ENCODE results near the gene TRPC4. TPM values are rescaled to one million over a fixed set of nuclear protein-coding genes. Genes with fewer than 3 reads are reported as not detected.

TRPC4 gene
- total RNA-seq, 1 experiment from 2014 or later = 8.0 TPM

GRCh38 chr13:37751025-37751424 is 118.5 kb downstream of the TRPC4 start:
- Mint-ChIP-seq H3K36me3 (no peaks in the 10 kb centered on the region), H3K27ac (no peak overlapping the region), H3K27me3 (ENCODE audit: low read depth) (no peaks in the 10 kb centered on the region), H3K9me3 (no peaks in the 10 kb centered on the region), H3K4me1 (peaks cover 7% of the 10 kb centered on the region; the same call in 1 of the 2 replicates), H3K4me3 (no peak overlapping the region)
- ChIA-PET CTCF (no interaction called here), POLR2A (no interaction called here)
- DNase-seq (ENCODE audit: low spot score) = no peak
- ATAC-seq = no peak
- TF ChIP-seq, protein P1, sequence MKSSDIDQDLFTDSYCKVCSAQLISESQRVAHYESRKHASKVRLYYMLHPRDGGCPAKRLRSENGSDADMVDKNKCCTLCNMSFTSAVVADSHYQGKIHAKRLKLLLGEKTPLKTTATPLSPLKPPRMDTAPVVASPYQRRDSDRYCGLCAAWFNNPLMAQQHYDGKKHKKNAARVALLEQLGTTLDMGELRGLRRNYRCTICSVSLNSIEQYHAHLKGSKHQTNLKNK (CRISPR knock-in tag; IDR thresholded peaks at IDR 0.05) = no peak
- TF ChIP-seq RELA (CRISPR knock-in tag; IDR thresholded peaks at IDR 0.05; ENCODE audit: borderline replicate concordance) (no peak), CREM (CRISPR knock-in tag; IDR thresholded peaks at IDR 0.05) (no peak), RORB (CRISPR knock-in tag; IDR thresholded peaks at IDR 0.05) (no peak), FOXP1 (CRISPR knock-in tag; IDR thresholded peaks at IDR 0.05; ENCODE audit: borderline replicate concordance) (no peak), ETV6 (CRISPR knock-in tag; IDR thresholded peaks at IDR 0.05) (no peak), ZBTB43 (CRISPR knock-in tag; IDR thresholded peaks at IDR 0.05) (no peak), ZNF232 (CRISPR knock-in tag; IDR thresholded peaks at IDR 0.05) (no peak)
- TF ChIP-seq, protein P2, sequence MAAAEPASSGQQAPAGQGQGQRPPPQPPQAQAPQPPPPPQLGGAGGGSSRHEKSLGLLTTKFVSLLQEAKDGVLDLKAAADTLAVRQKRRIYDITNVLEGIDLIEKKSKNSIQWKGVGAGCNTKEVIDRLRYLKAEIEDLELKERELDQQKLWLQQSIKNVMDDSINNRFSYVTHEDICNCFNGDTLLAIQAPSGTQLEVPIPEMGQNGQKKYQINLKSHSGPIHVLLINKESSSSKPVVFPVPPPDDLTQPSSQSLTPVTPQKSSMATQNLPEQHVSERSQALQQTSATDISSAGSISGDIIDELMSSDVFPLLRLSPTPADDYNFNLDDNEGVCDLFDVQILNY (CRISPR knock-in tag; IDR thresholded peaks at IDR 0.05) = no peak
- TF ChIP-seq, protein P3, sequence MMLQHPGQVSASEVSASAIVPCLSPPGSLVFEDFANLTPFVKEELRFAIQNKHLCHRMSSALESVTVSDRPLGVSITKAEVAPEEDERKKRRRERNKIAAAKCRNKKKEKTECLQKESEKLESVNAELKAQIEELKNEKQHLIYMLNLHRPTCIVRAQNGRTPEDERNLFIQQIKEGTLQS (CRISPR knock-in tag; conservative IDR thresholded peaks at IDR 0.05) = no peak

DNA sequence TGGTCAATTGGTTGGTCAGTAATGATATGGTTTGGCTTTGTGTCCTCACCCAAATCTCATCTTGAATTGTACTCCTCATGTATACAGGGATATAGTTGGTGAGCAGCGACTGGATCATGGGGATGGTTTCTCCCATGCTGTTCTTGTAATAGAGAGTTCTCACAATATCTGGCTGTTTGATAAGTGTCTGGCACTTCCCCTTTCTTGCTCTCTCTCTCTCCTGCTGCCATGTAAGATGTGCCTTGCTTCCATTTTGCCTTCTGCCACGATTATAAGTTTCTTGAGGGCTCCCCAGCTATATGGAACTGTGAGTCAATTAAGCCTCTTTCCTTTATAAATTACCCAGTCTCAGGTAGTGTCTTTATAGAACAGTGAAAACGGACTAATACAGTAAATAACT is 120.7 kb downstream of the TRPC4 start:
- no peak overlapping the region for H3K27ac Mint-ChIP-seq
- no peaks in the 10 kb centered on the region for H3K27me3 Mint-ChIP-seq (ENCODE audit: low read depth)
- no peak for ATAC-seq
- CTCF ChIA-PET = no interaction called here
- no peak for DNase-seq (ENCODE audit: low spot score)
- H3K4me3 Mint-ChIP-seq = no peak overlapping the region
- H3K9me3 Mint-ChIP-seq = no peaks in the 10 kb centered on the region
- TF ChIP-seq ZNF219 (CRISPR knock-in tag; IDR thresholded peaks at IDR 0.05; ENCODE audit: borderline replicate concordance) (no peak), ZBTB21 (CRISPR knock-in tag; IDR thresholded peaks at IDR 0.05; ENCODE audit: borderline replicate concordance) (no peak), NFYB (CRISPR knock-in tag; conservative IDR thresholded peaks at IDR 0.05; ENCODE audit: low read depth) (no peak), RORB (CRISPR knock-in tag; IDR thresholded peaks at IDR 0.05) (no peak), MAX (CRISPR knock-in tag; IDR thresholded peaks at IDR 0.05) (no peak), USF2 (CRISPR knock-in tag; IDR thresholded peaks at IDR 0.05) (no peak), GRHL2 (CRISPR knock-in tag; IDR thresholded peaks at IDR 0.05; ENCODE audit: insufficient replicate concordance, severe bottlenecking) (no peak), NR1H2 (CRISPR knock-in tag; IDR thresholded peaks at IDR 0.05) (no peak), AFF4 (CRISPR knock-in tag; IDR thresholded peaks at IDR 0.05; ENCODE audit: borderline replicate concordance) (no peak), FOXK1 (CRISPR knock-in tag; IDR thresholded peaks at IDR 0.05) (no peak), JUN (CRISPR knock-in tag; IDR thresholded peaks at IDR 0.05) (no peak), FOXP1 (CRISPR knock-in tag; IDR thresholded peaks at IDR 0.05; ENCODE audit: borderline replicate concordance) (no peak), ETV6 (CRISPR knock-in tag; IDR thresholded peaks at IDR 0.05) (no peak)
- TF ChIP-seq, protein P4, sequence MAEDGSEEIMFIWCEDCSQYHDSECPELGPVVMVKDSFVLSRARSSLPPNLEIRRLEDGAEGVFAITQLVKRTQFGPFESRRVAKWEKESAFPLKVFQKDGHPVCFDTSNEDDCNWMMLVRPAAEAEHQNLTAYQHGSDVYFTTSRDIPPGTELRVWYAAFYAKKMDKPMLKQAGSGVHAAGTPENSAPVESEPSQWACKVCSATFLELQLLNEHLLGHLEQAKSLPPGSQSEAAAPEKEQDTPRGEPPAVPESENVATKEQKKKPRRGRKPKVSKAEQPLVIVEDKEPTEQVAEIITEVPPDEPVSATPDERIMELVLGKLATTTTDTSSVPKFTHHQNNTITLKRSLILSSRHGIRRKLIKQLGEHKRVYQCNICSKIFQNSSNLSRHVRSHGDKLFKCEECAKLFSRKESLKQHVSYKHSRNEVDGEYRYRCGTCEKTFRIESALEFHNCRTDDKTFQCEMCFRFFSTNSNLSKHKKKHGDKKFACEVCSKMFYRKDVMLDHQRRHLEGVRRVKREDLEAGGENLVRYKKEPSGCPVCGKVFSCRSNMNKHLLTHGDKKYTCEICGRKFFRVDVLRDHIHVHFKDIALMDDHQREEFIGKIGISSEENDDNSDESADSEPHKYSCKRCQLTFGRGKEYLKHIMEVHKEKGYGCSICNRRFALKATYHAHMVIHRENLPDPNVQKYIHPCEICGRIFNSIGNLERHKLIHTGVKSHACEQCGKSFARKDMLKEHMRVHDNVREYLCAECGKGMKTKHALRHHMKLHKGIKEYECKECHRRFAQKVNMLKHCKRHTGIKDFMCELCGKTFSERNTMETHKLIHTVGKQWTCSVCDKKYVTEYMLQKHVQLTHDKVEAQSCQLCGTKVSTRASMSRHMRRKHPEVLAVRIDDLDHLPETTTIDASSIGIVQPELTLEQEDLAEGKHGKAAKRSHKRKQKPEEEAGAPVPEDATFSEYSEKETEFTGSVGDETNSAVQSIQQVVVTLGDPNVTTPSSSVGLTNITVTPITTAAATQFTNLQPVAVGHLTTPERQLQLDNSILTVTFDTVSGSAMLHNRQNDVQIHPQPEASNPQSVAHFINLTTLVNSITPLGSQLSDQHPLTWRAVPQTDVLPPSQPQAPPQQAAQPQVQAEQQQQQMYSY (CRISPR knock-in tag; IDR thresholded peaks at IDR 0.05) = no peak
- TF ChIP-seq, protein P5, sequence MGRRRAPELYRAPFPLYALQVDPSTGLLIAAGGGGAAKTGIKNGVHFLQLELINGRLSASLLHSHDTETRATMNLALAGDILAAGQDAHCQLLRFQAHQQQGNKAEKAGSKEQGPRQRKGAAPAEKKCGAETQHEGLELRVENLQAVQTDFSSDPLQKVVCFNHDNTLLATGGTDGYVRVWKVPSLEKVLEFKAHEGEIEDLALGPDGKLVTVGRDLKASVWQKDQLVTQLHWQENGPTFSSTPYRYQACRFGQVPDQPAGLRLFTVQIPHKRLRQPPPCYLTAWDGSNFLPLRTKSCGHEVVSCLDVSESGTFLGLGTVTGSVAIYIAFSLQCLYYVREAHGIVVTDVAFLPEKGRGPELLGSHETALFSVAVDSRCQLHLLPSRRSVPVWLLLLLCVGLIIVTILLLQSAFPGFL (CRISPR knock-in tag; IDR thresholded peaks at IDR 0.05; ENCODE audit: borderline replicate concordance) = no peak
- POLR2A ChIA-PET = no interaction called here
- H3K36me3 Mint-ChIP-seq = no peaks in the 10 kb centered on the region
- 0 out of 2 replicates have a peak, but pooled peaks cover under 1% of the 10 kb centered on the region for H3K4me1 Mint-ChIP-seq

Measured in WTC11 (cell line).